Measurements from ENCODE around the gene RAP1B. TPM values are rescaled to one million over a fixed set of nuclear protein-coding genes. Genes with fewer than 3 reads are reported as not detected.

Gene RAP1B
- total RNA-seq, 2 donors from 2014 or later, result 73.1 to 74.6 TPM

DNA sequence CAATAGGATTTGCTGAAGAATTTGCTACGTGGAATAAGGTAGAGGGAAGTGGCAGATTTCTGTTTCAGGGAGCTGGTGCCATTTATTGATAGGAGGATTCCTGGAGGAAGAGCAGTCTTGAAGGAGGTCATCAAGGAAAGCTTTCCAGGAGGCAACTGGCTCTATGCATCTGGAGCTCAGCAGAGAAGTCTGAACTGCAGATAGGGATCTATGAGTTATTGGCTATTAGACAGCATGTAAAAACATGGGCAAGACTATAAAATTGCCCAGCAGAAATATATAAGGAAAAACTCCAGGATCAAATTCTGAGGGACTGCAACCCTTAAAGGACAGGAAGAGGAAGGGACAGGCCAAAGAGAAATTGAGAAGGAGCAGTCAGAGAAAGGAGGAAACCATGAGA is 8.9 kb upstream of the RAP1B start:
- H3K4me1 ChIP-seq, result no peaks in the 10 kb centered on the region
- H3K27me3 ChIP-seq, result no peaks in the 10 kb centered on the region
- no peak overlapping the region for H3K4me3 ChIP-seq
- H3K9me3 ChIP-seq, result no peaks in the 10 kb centered on the region
- TF ChIP-seq, protein P1, sequence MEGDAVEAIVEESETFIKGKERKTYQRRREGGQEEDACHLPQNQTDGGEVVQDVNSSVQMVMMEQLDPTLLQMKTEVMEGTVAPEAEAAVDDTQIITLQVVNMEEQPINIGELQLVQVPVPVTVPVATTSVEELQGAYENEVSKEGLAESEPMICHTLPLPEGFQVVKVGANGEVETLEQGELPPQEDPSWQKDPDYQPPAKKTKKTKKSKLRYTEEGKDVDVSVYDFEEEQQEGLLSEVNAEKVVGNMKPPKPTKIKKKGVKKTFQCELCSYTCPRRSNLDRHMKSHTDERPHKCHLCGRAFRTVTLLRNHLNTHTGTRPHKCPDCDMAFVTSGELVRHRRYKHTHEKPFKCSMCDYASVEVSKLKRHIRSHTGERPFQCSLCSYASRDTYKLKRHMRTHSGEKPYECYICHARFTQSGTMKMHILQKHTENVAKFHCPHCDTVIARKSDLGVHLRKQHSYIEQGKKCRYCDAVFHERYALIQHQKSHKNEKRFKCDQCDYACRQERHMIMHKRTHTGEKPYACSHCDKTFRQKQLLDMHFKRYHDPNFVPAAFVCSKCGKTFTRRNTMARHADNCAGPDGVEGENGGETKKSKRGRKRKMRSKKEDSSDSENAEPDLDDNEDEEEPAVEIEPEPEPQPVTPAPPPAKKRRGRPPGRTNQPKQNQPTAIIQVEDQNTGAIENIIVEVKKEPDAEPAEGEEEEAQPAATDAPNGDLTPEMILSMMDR (IDR thresholded peaks at IDR 0.05), result no peak
- no peak for DNase-seq (ENCODE audit: low spot score)
- H3K36me3 ChIP-seq, result no peaks in the 10 kb centered on the region
- H3K27ac ChIP-seq, result no peak overlapping the region

DNA sequence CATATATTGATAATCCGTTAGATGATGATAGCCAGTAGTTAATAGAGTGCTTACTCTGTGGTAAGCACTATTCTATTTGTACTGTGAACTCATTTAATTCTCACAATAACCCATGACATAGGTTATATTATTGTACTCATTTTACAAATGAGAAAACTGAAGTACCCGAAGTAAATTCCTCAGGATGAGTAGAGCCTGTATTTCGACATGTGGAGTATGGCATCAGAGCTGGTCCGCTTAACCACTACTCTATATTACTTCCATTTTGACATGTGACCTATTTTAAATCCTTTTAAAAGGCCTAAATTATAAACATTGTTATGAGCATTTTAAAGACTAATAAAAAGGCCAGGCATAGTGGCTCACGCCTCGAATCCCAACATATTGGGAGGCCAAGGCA is 8.0 kb upstream of the RAP1B start:
- Histone ChIP-seq H3K27me3 (no peaks in the 10 kb centered on the region), H3K27ac (no peak overlapping the region), H3K4me1 (no peaks in the 10 kb centered on the region), H3K4me3 (no peak overlapping the region), H3K36me3 (no peaks in the 10 kb centered on the region), H3K9me3 (no peaks in the 10 kb centered on the region)
- DNase-seq (ENCODE audit: low spot score), result no peak
- TF ChIP-seq, protein P1 (IDR thresholded peaks at IDR 0.05), result no peak

DNA sequence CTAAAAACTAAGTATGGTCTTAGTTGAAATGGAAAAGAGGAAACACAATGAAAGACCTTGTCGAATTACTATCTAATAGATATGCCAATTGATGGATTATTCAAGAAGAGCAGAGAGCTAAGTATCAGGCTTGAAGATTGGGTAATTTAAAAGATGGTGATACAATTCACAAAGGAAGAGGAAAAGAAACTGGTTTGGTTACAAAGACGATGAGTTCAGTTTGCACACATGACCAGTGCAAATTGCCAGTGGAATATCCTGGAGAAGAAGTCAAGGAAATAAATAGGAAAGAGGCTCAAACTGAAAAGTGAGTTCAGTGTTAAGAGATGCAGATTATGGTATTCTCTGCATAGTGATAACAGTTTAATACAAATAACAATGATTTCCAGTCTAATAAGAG is 2.5 kb upstream of the RAP1B start:
- Histone ChIP-seq H3K4me3 (no peak overlapping the region), H3K4me1 (peaks cover 0 to 17% of the 10 kb centered on the region in 2 donors), H3K36me3 (no peaks in the 10 kb centered on the region), H3K27ac (no peak overlapping the region), H3K9me3 (no peaks in the 10 kb centered on the region), H3K27me3 (no peaks in the 10 kb centered on the region)
- no peak for DNase-seq (ENCODE audit: low spot score)
- TF ChIP-seq, protein P1 (IDR thresholded peaks at IDR 0.05), result no peak

DNA sequence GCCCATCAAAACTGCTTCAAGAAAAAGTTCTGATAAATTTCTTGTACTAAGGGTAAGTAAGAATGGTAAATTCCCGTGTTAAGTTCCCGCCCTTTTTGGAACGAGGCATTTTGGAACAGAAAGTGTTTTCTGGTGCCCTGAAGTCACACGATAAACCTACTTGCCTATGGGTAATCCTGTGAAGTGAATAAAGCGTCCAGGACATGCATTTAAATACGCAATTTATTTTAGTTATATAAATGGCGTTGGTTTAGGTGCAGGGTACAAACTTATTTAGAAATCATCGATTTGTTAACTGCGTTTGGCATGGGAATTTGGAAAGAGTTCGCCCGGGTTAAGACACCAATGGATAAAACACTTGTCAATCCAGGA is 715 bp upstream of the RAP1B start:
- peak overlapping the region; percentile 97 to 98 for H3K27ac ChIP-seq
- no peaks in the 10 kb centered on the region for H3K9me3 ChIP-seq
- H3K36me3 ChIP-seq, result no peaks in the 10 kb centered on the region
- TF ChIP-seq, protein P1 (IDR thresholded peaks at IDR 0.05), result no peak
- peak overlapping the region; percentile 67 to 80 for H3K4me3 ChIP-seq
- no peak for DNase-seq (ENCODE audit: low spot score)
- H3K4me1 ChIP-seq, result peaks cover 0 to 35% of the 10 kb centered on the region in 2 donors
- H3K27me3 ChIP-seq, result no peaks in the 10 kb centered on the region

DNA sequence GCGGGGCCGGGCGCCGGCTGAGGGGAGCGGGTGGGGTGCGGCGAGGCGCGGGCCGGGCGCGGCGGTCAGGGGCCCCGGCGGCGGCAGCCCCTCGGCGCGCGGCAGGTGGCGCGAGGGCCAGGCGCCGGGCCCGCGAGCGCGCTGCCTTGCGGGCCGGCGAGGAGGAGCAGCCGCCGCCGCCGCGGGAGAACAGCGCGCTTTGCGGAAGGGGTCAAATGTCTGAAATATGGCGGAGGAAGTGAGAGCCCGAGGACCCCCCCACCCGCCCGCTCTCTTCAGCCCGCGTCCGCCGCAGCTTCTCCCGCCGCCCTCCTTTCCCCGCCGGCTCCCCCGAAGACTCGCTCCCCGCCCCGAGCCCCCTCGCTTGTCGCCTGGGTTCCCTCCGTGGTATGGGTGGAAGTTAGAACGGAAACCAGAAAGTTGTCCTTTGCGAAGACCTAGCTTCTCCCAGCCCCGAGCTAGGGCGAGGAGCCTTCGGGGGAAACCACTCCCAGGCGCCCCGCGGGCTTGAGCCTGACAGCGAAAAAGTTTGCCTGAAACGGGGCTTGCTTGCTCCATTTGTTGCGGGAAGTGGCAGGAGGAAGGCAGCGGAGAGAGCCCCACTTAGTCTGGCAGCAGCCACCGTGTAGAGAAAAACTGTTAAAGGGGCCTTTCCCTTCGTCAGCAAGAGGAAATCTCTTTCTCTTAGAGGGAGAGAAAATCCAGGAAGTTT is 551 bp downstream of the RAP1B start:
- Histone ChIP-seq H3K4me3 (peak overlapping the region; percentile 67 to 80), H3K4me1 (peaks cover 0 to 46% of the 10 kb centered on the region in 2 donors), H3K27me3 (no peaks in the 10 kb centered on the region), H3K36me3 (no peaks in the 10 kb centered on the region), H3K27ac (peak overlapping the region; percentile 97 to 98), H3K9me3 (no peaks in the 10 kb centered on the region)
- DNase-seq (ENCODE audit: low spot score), result peak; percentile 79
- TF ChIP-seq, protein P1 (IDR thresholded peaks at IDR 0.05), result no peak

DNA sequence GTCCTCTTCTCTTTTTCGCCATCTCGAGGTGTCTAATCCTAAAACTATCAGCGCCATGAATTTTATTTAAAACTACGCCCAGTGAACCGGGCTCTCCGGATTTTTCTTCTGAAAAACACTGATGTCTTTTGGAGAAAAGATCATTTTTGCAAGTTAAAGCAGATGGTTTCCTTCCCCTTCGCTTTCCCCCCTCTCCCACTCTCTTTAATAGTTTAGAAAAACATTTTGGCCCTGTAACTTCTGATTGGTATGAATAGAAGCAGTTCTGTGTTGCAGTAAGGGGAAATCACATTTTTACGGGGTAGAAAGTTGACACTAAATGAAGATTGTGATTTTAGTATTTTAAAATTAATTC is 1.1 kb downstream of the RAP1B start:
- no peak for DNase-seq (ENCODE audit: low spot score)
- H3K4me3 ChIP-seq, result peak overlapping the region; percentile 67 to 80
- peaks cover 0 to 50% of the 10 kb centered on the region in 2 donors for H3K4me1 ChIP-seq
- H3K9me3 ChIP-seq, result no peaks in the 10 kb centered on the region
- peak overlapping the region; percentile 97 to 98 for H3K27ac ChIP-seq
- no peaks in the 10 kb centered on the region for H3K27me3 ChIP-seq
- H3K36me3 ChIP-seq, result no peaks in the 10 kb centered on the region
- TF ChIP-seq, protein P1 (IDR thresholded peaks at IDR 0.05), result no peak

Measured in right atrium auricular region (tissue), 2 donors.